RWPE1 (cell line): Measurements from ENCODE around the gene ANKRD28.

ENCODE experiments used
- CTCF ChIA-PET: fragments of 350-600 bp; sonication (Branson Sonifier 250); formaldehyde crosslinking; extraction: SDS; loops from one replicate; lab custom pipeline; 2021; lab: Yijun Ruan, JAX
- POLR2A ChIA-PET: fragments of 400-600 bp; formaldehyde crosslinking; extraction: SDS; loops from one replicate; lab custom pipeline; 2020; ENCODE audit warnings: antibody characterized with exemption; ENCODE audit not compliant: low non-redundant PET; lab: Yijun Ruan, JAX
- DNase-seq: peaks from one replicate; pipeline ENCODE4 v3.0.0; 2012; ENCODE audit warnings: low spot score
- H3K27ac ChIP-seq: fragments of 450-650 bp; 2 replicates; pipeline ENCODE4 v1.5.1; 2017
- CTCF ChIP-seq: fragments of 450-650 bp; conservative IDR thresholded peaks from 2 replicates; pipeline ENCODE4 v1.5.1; 2017; ENCODE audit warnings: low read depth, mild to moderate bottlenecking

ANKRD28 gene

GRCh38 chr3:15787941-15788340 lies 9.8 kb downstream of the ANKRD28 start:
- TF ChIP-seq CTCF, result no peak
- DNase-seq, result no peak
- POLR2A ChIA-PET, result no interaction called here
- CTCF ChIA-PET, result interaction anchor here (0.6 to 0.8 kb wide), 2 partner anchors 28 to 1085 kb away, joined by 3 read pairs; no protein-coding TSS in a partner anchor
- no peak overlapping the region for H3K27ac ChIP-seq

- TF ChIP-seq CTCF, result no peak
- POLR2A ChIA-PET, result no interaction called here
- CTCF ChIA-PET, result interaction anchor here (0.6 to 0.8 kb wide), 2 partner anchors 28 to 1086 kb away, joined by 3 read pairs; no protein-coding TSS in a partner anchor
- DNase-seq, result no peak
- H3K27ac ChIP-seq, result no peak overlapping the region
Observed at GRCh38 chr3:15787526-15787925, 10.3 kb downstream of the ANKRD28 start.

GRCh38 chr3:15783361-15783969 lies 14.3 kb downstream of the ANKRD28 start:
- no peak for DNase-seq
- CTCF ChIA-PET, result interaction anchor here (0.6 kb wide), 1 partner anchor 1494 kb away, joined by 3 read pairs; no protein-coding TSS in a partner anchor
- H3K27ac ChIP-seq, result no peak overlapping the region
- POLR2A ChIA-PET, result no interaction called here
- no peak for TF ChIP-seq CTCF

- ChIA-PET CTCF (interaction anchor here (0.7 kb wide), 1 partner anchor 23 kb away, joined by 3 read pairs; no protein-coding TSS in a partner anchor), POLR2A (no interaction called here)
- H3K27ac ChIP-seq, result no peak overlapping the region
- TF ChIP-seq CTCF, result no peak
- no peak for DNase-seq
Observed at GRCh38 chr3:15782429-15782828, 15.3 kb downstream of the ANKRD28 start.

- POLR2A ChIA-PET, result no interaction called here
- no peak for DNase-seq
- no peak overlapping the region for H3K27ac ChIP-seq
- TF ChIP-seq CTCF, result no peak
- CTCF ChIA-PET, result interaction anchor here (0.5 kb wide), 1 partner anchor 29 kb away, joined by 3 read pairs; no protein-coding TSS in a partner anchor
Observed at GRCh38 chr3:15781637-15782402, 16.0 kb downstream of the ANKRD28 start.

- no peak overlapping the region for H3K27ac ChIP-seq
- ChIA-PET POLR2A (no interaction called here), CTCF (interaction anchor here (0.5 kb wide), 1 partner anchor 29 kb away, joined by 3 read pairs; no protein-coding TSS in a partner anchor)
- TF ChIP-seq CTCF, result no peak
- DNase-seq, result no peak
Observed at GRCh38 chr3:15781131-15781530, 16.6 kb downstream of the ANKRD28 start.
